ENCODE results near the gene MACROD2. TPM values are rescaled to one million over a fixed set of nuclear protein-coding genes. Genes with fewer than 3 reads are reported as not detected.

MACROD2 gene
- total RNA-seq, 1 experiment from 2014 or later, result 3.4 TPM

DNA sequence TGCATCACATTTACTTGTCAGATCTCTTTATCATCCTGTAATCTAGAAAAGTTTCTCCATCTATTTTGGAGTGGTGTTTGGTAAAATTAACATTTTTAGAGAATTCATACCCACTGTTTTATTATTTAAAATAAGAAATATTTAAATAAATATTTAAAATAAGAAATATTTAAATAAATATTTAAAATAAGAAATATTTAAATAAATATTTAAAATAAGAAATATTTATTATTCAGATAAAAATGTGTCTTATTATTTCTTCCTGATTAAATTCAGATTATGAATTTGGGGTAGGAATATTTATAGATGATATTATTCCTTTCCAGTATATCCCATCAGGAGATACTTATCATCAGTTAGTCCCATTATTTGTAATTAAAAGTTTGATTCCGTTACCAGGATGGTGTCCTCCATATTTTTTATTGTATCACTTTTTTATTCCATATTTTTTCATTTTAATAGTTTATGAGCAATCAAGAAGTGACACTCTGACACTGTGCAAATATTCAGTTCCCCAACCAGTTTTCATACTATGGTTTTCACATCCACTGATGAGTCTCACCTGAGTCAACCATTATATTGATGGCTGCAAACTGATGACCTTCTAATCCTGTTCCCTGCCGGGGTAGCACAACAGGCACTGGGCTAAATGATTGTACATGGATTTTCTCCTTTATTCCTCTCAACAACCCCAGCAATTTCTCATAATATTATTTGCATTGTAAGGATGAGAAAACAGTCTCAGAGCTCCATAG is 1555.0 kb downstream of the MACROD2 start:
- in situ Hi-C loops (cut with HindIII; ENCODE audit: low pct_unique_long_range_greater_than_20kb, low sequenced_read_pairs), result no loop called here

DNA sequence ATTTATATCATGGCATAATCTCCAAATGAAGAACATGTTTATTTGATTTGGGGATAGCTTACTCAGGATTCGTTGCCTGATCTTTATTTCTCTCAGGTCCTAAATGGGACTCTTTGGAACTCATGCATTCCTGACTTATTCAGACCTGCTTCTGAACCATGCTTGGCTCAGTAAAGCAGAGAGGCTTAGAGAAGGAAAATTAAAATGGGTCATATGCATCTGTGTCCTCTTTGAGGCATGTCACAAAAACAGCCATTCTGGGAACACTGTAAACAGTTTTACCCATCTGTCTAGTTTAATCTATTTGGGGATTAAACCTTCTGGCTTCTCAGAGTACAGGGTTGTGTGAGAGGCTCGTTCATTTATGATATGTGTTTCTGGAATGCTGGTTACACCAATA is 1560.6 kb downstream of the MACROD2 start:
- DNase-seq (ENCODE audit: low read depth), result no peak
- in situ Hi-C loops (cut with HindIII; ENCODE audit: low pct_unique_long_range_greater_than_20kb, low sequenced_read_pairs), result no loop called here

More for the DNA sequence above, 1555.0 kb downstream of the MACROD2 start:
- no peak for DNase-seq (ENCODE audit: low read depth)

DNA sequence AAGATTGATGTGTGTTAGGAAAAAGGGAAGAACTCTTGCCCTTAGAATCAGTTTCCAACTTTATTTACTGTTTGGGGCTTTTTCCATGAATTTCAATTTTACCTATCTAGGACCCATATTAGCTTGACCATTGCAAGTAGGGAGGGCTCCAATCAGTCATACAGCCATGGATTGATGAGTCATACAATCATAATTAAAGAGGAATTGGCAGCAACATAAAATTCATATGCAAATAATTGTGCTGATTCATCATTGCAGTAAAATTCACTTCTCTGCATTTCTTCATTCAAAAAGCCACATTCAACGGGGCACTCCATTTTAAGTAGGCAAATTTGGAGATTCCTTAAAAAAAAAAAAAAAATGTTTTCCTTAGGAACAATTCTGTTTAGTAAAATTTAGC is 1561.6 kb downstream of the MACROD2 start:
- in situ Hi-C loops (cut with HindIII; ENCODE audit: low pct_unique_long_range_greater_than_20kb, low sequenced_read_pairs), result no loop called here
- DNase-seq (ENCODE audit: low read depth), result no peak

GRCh38 chr20:15561070-15561569 is 1565.8 kb downstream of the MACROD2 start:
- DNase-seq (ENCODE audit: low read depth), result no peak
- in situ Hi-C loops (cut with HindIII; ENCODE audit: low pct_unique_long_range_greater_than_20kb, low sequenced_read_pairs), result no loop called here

DNA sequence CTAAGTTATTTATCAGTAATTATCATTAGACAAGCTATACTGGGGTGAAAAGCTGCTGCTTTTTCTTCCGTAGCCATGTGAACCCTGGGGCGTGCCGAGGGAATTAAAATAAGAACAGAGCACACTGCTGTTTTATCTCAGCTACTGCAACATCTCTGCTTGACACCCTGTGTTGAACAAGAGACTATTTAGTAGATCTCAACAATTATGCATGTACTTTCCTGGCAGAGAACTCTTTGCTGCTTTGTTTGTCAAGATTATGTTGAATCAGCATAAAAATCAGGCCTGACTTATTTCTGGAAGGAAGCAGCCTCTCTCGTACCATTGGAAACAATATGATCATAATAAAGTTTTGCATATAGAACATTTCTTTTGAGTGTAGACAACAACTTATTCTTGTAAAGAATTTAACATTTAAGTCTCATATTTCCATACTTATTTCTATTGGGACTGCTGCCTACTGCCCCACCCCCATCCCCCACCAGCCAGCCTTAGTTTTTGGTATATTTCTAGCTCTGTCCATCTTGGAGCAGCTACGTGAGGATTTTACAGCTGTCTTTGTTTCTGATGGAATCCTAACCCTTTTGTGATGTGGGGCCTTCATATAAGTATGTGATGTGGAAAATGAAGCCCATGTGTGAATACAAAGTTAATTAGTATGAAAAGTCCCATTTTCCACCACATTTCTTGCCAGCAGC is 1566.5 kb downstream of the MACROD2 start:
- in situ Hi-C loops (cut with HindIII; ENCODE audit: low pct_unique_long_range_greater_than_20kb, low sequenced_read_pairs), result no loop called here

GRCh38 chr20:15563836-15564235 is 1568.5 kb downstream of the MACROD2 start:
- in situ Hi-C loops (cut with HindIII; ENCODE audit: low pct_unique_long_range_greater_than_20kb, low sequenced_read_pairs), result no loop called here
- no peak for DNase-seq (ENCODE audit: low read depth)

More for the DNA sequence above, 1566.5 kb downstream of the MACROD2 start:
- no peak for DNase-seq (ENCODE audit: low read depth)

- no peak for DNase-seq (ENCODE audit: low read depth)
- in situ Hi-C loops (cut with HindIII; ENCODE audit: low pct_unique_long_range_greater_than_20kb, low sequenced_read_pairs), result no loop called here
Observed at GRCh38 chr20:15564981-15565380, 1569.7 kb downstream of the MACROD2 start.

DNA sequence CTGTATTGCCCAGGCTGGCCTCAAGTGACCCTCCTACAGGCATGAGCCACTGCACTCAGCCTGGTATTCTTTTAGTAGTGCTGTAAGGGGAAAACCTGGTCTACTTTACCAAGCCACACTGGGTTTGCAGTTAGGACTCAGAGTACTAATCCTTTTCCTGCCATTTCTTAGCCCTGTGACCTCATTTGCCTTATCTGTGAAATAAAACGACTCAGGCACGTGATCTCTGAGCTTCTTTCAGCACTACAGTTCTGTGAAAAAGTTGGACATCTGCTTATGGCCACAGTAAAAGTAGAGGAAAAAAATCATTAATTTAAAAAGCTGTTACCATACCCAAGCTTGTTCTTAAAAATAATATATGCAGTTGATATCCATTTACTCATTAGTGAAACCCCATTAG is 1570.5 kb downstream of the MACROD2 start:
- DNase-seq (ENCODE audit: low read depth), result no peak
- in situ Hi-C loops (cut with HindIII; ENCODE audit: low pct_unique_long_range_greater_than_20kb, low sequenced_read_pairs), result no loop called here

GRCh38 chr20:15567219-15567618 is 1571.9 kb downstream of the MACROD2 start:
- in situ Hi-C loops (cut with HindIII; ENCODE audit: low pct_unique_long_range_greater_than_20kb, low sequenced_read_pairs), result no loop called here
- DNase-seq (ENCODE audit: low read depth), result no peak

DNA sequence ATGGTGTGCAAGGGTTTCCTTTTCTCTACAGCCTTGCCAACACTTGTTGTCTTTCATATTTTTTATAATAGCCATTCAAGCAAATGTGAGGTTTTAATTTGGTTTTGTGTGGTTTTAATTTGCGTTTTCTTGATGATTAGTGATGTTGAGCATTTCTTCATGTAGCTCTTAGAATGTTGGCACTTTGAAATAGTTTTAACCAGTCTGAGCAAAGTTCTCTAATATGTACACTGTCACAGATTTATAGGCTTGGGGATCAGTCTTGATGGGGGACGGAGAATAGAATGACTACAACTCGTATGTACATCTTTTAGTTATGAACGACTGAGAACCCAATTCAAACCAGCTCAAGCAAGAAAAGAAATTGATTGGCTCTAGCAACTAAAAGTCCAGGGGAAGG is 1574.8 kb downstream of the MACROD2 start:
- in situ Hi-C loops (cut with HindIII; ENCODE audit: low pct_unique_long_range_greater_than_20kb, low sequenced_read_pairs), result no loop called here
- no peak for DNase-seq (ENCODE audit: low read depth)

DNA sequence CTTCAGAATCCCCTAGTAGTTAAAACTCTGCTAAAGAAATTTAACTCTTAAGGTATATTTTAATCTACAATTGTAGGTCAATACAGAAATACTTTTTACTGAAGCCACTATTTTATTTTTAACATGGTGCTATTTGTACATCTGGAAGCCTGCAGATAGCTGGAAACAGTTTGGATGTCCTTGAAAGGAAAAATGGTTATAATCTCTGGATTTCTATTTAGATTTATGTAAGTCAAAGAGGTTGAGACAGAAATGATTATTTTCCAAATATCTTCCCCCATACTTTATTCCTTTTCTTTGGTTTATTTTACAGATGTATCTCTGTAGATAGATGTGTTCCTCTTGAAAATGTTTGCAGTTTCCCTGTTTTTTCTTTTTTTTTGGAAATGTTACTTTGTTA is 1575.7 kb downstream of the MACROD2 start:
- no peak for DNase-seq (ENCODE audit: low read depth)
- in situ Hi-C loops (cut with HindIII; ENCODE audit: low pct_unique_long_range_greater_than_20kb, low sequenced_read_pairs), result no loop called here

DNA sequence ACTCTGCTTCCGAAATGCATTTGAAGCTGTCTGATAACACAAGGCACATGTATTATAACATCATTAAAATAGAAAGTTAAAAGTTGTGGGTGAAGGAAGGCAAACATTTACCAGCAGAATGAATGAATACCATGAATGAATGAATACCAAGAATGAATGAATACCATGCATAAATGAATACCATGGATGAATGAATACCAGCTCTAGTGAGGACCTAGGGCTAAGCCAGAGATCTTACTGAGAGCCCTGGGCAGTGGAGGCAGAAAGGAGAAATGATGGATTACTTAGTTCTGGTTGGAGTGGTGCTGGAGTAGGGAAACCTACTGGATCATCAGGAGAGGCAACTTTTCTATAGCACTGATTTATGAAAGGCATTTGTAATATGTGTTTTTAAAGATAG is 1579.9 kb downstream of the MACROD2 start:
- DNase-seq (ENCODE audit: low read depth), result no peak
- in situ Hi-C loops (cut with HindIII; ENCODE audit: low pct_unique_long_range_greater_than_20kb, low sequenced_read_pairs), result no loop called here

- no peak for DNase-seq (ENCODE audit: low read depth)
- in situ Hi-C loops (cut with HindIII; ENCODE audit: low pct_unique_long_range_greater_than_20kb, low sequenced_read_pairs), result no loop called here
Observed at GRCh38 chr20:15576411-15576810, 1581.1 kb downstream of the MACROD2 start.

GRCh38 chr20:15578113-15578512 is 1582.8 kb downstream of the MACROD2 start:
- no peak for DNase-seq (ENCODE audit: low read depth)
- in situ Hi-C loops (cut with HindIII; ENCODE audit: low pct_unique_long_range_greater_than_20kb, low sequenced_read_pairs), result no loop called here

GRCh38 chr20:15579688-15580087 is 1584.4 kb downstream of the MACROD2 start:
- in situ Hi-C loops (cut with HindIII; ENCODE audit: low pct_unique_long_range_greater_than_20kb, low sequenced_read_pairs), result no loop called here
- no peak for DNase-seq (ENCODE audit: low read depth)

DNA sequence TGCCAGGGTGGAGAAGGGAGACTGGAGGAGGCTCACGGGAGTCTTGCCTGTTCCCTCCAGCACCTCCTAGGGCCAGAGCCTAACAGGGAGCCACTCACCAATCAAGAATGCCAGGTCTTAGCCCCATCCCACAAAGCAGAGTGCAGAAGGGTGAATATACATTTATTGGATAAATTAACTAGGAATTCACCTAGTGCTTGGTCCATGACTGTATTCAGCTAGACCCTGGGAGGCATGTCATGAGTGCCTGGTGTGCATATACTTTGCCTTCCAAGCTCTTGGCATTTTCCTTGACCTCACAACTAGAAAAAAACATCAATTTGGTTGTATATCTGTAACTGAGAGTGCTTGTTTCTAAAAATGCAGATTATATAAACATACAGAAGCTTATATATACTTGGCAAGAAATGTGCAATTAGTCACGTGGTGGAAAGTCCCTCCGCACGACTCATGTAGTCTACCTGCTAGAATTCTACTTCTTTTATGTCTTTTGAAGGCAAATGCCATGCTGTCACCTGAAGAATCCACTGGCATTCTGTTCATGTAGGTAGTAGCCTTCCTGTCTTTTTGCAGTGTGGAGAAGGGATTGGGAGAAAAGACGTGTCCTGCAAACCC is 1586.9 kb downstream of the MACROD2 start:
- in situ Hi-C loops (cut with HindIII; ENCODE audit: low pct_unique_long_range_greater_than_20kb, low sequenced_read_pairs), result no loop called here
- peak; percentile 18 for DNase-seq (ENCODE audit: low read depth)

GRCh38 chr20:15584507-15584906 is 1589.2 kb downstream of the MACROD2 start:
- no peak for DNase-seq (ENCODE audit: low read depth)

GRCh38 chr20:15593081-15593480 is 1597.8 kb downstream of the MACROD2 start:
- in situ Hi-C loops (cut with HindIII; ENCODE audit: low pct_unique_long_range_greater_than_20kb, low sequenced_read_pairs), result no loop called here
- no peak for DNase-seq (ENCODE audit: low read depth)

More at GRCh38 chr20:15584507-15584906, 1589.2 kb downstream of the MACROD2 start:
- in situ Hi-C loops (cut with HindIII; ENCODE audit: low pct_unique_long_range_greater_than_20kb, low sequenced_read_pairs), result no loop called here

DNA sequence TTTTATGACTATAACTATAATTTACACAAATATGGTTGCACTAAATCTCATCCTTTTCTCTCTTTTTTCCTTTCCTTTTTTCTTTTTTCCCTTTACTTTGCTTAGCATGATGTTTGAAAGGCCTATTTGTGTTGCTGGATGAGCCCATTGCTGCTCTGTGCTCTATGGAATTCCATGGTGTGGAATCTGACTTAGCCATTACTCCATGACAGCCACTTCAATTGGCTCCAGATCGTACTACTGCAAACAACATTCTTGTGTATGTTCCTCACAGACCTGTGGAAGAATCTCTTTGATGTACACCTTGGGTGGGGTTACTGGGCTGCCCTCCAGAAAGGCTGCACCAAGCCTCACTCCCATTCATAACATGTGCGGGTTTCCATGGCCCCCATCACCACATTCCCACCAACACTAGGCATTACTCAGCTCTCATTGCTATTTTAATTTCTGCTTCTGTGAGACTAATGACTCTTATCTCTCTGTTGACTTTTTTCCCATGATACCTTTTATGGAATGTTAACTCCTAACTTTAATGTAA is 1598.9 kb downstream of the MACROD2 start:
- DNase-seq (ENCODE audit: low read depth), result no peak
- in situ Hi-C loops (cut with HindIII; ENCODE audit: low pct_unique_long_range_greater_than_20kb, low sequenced_read_pairs), result no loop called here
